ENCODE data around the gene MOGAT1. TPM values are rescaled to one million over a fixed set of nuclear protein-coding genes. Genes with fewer than 3 reads are reported as not detected.

Gene MOGAT1
- total and polyA plus RNA-seq, 2 of the 8 experiments (the other 6 are each of a cell fraction or from before 2014, with no cell fraction given), result 0.11 to 0.67 TPM

DNA sequence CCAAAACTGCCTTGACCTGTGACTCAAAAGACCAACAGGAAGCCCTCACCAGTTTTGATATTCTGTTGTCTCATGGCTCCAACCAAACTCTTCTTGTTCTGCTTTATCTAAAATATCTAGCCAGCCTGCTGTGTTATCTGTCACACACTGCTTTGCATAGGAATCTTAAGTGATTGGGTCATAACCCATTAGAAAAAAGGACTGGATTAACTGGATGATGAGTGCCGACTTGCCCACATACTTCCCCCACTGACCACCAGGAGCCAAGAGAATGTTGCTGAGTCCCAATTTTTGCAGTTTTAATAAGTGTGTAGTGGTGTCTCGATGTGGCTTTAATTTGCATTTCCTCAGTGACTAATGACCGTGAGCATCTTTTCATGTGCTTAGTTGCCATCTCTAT is 6.5 kb downstream of the MOGAT1 start:
- Histone ChIP-seq H4K20me1 (replicated peaks in 1 of 2; ENCODE audit: control insufficient read depth in 1 of 2, insufficient read depth in 2 of 2, low read length in 2 of 2) (no peaks in the 10 kb centered on the region), H4K91ac (replicated peaks; ENCODE audit: insufficient read length, low read length) (no peak overlapping the region), H3K4me1 (replicated peaks in 1 of 4; ENCODE audit: control insufficient read depth in 3 of 4, insufficient read depth in 4 of 4, low read length in 3 of 4) (no peaks in the 10 kb centered on the region), H2BK5ac (ENCODE audit: low read depth, low read length) (no peak overlapping the region), H3K9ac (replicated peaks in 1 of 4; ENCODE audit: extremely low read depth in 1 of 4, low read depth in 3 of 4, low read length in 3 of 4) (no peak overlapping the region), H2AFZ (ENCODE audit: low read length) (no peak overlapping the region), H3K36me3 (ENCODE audit: control insufficient read depth in 2 of 4, insufficient read depth in 4 of 4, low read length in 3 of 4) (no peaks in the 10 kb centered on the region), H4K8ac (ENCODE audit: extremely low read depth, insufficient read depth, low read length) (no peak overlapping the region), H3K79me2 (ENCODE audit: control insufficient read depth in 1 of 2, insufficient read depth in 2 of 2, low read length in 2 of 2) (no peaks in the 10 kb centered on the region), H3K23ac (ENCODE audit: insufficient read length) (no peak overlapping the region), H4K5ac (ENCODE audit: insufficient read length, low read depth, low read length) (no peak overlapping the region), H3K56ac (replicated peaks; ENCODE audit: insufficient read length, low read depth, low read length) (no peak overlapping the region), H3K79me1 (ENCODE audit: low read depth, low read length) (no peaks in the 10 kb centered on the region), H2BK120ac (replicated peaks; ENCODE audit: low read depth, low read length) (no peak overlapping the region), H2BK12ac (ENCODE audit: low read depth, low read length) (no peak overlapping the region), H3K23me2 (ENCODE audit: low read depth, low read length) (no peaks in the 10 kb centered on the region), H3K4me2 (ENCODE audit: insufficient read depth in 1 of 2, low read depth in 2 of 2, low read length in 2 of 2) (no peak overlapping the region), H3K27me3 (replicated peaks in 1 of 4; ENCODE audit: control insufficient read depth in 3 of 4, extremely low read depth in 1 of 4, insufficient read depth in 3 of 4, low read length in 3 of 4) (no peaks in the 10 kb centered on the region), H3K9me3 (ENCODE audit: insufficient read depth in 2 of 2, low read depth in 1 of 2, low read length in 1 of 2) (no peaks in the 10 kb centered on the region), H3K18ac (ENCODE audit: extremely low read depth, low read length) (no peak overlapping the region), H3K14ac (ENCODE audit: insufficient read length) (no peak overlapping the region), H2BK15ac (ENCODE audit: low read length) (no peak overlapping the region), H2BK20ac (ENCODE audit: low read length) (no peak overlapping the region), H3K4ac (replicated peaks; ENCODE audit: insufficient read length, low read depth, low read length) (no peak overlapping the region), H3K27ac (ENCODE audit: low read depth, low read length) (no peak overlapping the region), H2AK5ac (ENCODE audit: low read depth, low read length) (no peak overlapping the region), H3K4me3 (ENCODE audit: extremely low read depth in 1 of 4, insufficient read depth in 2 of 4, low read depth in 3 of 4, low read length in 4 of 4) (no peak overlapping the region)
- DNase-seq (ENCODE audit: low read depth in 1 of 2, low spot score in 2 of 2), result no peak
- 91% methylated on average over 3 of the region's 3 CpGs; no CpG with 5 or more reads in 1 of the 2 experiments for WGBS, 2 experiments (ENCODE audit: extremely low coverage in 1 of 2, insufficient coverage in 1 of 2, insufficient read length in 1 of 2, insufficient replicate concordance in 2 of 2, low coverage in 1 of 2, low lambda C conversion rate in 2 of 2, missing lambda C conversion rate in 1 of 2)
- FAIRE-seq, result no peak
- TF ChIP-seq YY1 (IDR thresholded peaks at IDR 0.05; ENCODE audit: low read depth, low read length) (no peak), SIN3A (conservative IDR thresholded peaks at IDR 0.05 in 1 of 2, IDR thresholded peaks at IDR 0.05 in 1 of 2; ENCODE audit: low read depth in 1 of 2, low read length in 2 of 2) (no peak), EGR1 (IDR thresholded peaks at IDR 0.05; ENCODE audit: borderline replicate concordance, low read depth, low read length) (no peak), RXRA (IDR thresholded peaks at IDR 0.05; ENCODE audit: insufficient read depth, low read depth, low read length) (no peak)
- TF ChIP-seq, protein P1, sequence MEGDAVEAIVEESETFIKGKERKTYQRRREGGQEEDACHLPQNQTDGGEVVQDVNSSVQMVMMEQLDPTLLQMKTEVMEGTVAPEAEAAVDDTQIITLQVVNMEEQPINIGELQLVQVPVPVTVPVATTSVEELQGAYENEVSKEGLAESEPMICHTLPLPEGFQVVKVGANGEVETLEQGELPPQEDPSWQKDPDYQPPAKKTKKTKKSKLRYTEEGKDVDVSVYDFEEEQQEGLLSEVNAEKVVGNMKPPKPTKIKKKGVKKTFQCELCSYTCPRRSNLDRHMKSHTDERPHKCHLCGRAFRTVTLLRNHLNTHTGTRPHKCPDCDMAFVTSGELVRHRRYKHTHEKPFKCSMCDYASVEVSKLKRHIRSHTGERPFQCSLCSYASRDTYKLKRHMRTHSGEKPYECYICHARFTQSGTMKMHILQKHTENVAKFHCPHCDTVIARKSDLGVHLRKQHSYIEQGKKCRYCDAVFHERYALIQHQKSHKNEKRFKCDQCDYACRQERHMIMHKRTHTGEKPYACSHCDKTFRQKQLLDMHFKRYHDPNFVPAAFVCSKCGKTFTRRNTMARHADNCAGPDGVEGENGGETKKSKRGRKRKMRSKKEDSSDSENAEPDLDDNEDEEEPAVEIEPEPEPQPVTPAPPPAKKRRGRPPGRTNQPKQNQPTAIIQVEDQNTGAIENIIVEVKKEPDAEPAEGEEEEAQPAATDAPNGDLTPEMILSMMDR (IDR thresholded peaks at IDR 0.05; ENCODE audit: control extremely low read depth in 1 of 3, insufficient read depth in 1 of 3, low read depth in 1 of 3, low read length in 3 of 3), result peak in 1 of 3 experiments; percentile 16; a peak in 1 of 4 replicates
- POLR2A ChIA-PET (ENCODE audit: partially characterized antibody), result interaction anchor here (0.8 kb wide), 1 partner anchor 19 kb away, joined by 3 read pairs; no protein-coding TSS in a partner anchor
- CTCF ChIA-PET (ENCODE audit: partially characterized antibody), result interaction anchor here (1.2 to 1.7 kb wide), 4 partner anchors 12 to 261 kb away, joined by 3 to 6 read pairs (median 4); no protein-coding TSS in a partner anchor
